AG04449 (cell line): ENCODE data around the gene ATP10A.
A peak's percentile ranks its signal among the peaks of the same experiment; 100 is the strongest.

Source experiments
- CTCF ChIA-PET: fragments of 350-600 bp; formaldehyde crosslinking; extraction: SDS; loops from one replicate; lab custom pipeline; 2021; ENCODE audit warnings: antibody characterized with exemption; lab: Yijun Ruan, JAX
- POLR2A ChIA-PET: fragments of 400-600, 350-600 bp; formaldehyde crosslinking; extraction: SDS; loops from one replicate; lab custom pipeline; 2020; ENCODE audit warnings: antibody characterized with exemption, inconsistent platforms; lab: Yijun Ruan, JAX
- DNase-seq: peaks from one replicate; pipeline ENCODE4 v3.0.0-alpha.2; 2010; ENCODE audit warnings: low read depth, low spot score
- H3K4me3 ChIP-seq: 2 replicates; pipeline ENCODE4 v1.5.1; 2011; ENCODE audit warnings: low read depth, mild to moderate bottlenecking, control low read depth, low read length
- TF ChIP-seq, protein P1 (sequence below): IDR thresholded peaks from one replicate; pipeline ENCODE4 v1.5.1; 2011; ENCODE audit warnings: mild to moderate bottlenecking, moderate library complexity, low read length, control low read depth, inconsistent platforms; ENCODE audit not compliant: insufficient read depth; ENCODE audit errors: missing control alignments

Gene ATP10A

DNA sequence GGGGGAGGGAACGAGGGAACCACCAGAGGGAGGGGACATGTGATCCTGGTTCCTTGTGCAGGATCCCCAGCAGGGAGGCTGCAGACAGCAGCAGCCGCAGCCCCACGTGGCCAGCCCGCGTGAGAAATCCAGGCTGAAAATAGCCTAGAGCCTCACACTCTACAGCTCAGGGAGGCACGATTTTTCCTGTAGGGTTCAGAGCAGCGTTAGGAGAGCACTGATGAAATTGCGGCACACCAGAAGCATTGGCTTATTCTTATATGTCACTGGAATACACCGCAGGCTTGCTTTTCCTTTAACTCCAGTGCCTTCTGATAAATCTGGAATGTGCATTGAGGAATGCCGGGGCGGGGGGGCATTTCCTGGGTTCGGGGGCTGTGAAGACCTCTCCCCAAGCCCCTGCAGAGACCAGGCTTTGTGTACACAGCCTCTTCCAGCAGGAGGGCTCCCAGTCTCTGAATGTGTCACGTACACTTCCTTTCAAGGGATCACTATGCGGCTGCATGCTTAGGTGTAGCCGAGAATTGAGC lies 193.0 kb downstream of the ATP10A start:
- POLR2A ChIA-PET: no interaction called here
- TF ChIP-seq, protein P1, sequence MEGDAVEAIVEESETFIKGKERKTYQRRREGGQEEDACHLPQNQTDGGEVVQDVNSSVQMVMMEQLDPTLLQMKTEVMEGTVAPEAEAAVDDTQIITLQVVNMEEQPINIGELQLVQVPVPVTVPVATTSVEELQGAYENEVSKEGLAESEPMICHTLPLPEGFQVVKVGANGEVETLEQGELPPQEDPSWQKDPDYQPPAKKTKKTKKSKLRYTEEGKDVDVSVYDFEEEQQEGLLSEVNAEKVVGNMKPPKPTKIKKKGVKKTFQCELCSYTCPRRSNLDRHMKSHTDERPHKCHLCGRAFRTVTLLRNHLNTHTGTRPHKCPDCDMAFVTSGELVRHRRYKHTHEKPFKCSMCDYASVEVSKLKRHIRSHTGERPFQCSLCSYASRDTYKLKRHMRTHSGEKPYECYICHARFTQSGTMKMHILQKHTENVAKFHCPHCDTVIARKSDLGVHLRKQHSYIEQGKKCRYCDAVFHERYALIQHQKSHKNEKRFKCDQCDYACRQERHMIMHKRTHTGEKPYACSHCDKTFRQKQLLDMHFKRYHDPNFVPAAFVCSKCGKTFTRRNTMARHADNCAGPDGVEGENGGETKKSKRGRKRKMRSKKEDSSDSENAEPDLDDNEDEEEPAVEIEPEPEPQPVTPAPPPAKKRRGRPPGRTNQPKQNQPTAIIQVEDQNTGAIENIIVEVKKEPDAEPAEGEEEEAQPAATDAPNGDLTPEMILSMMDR: no peak
- CTCF ChIA-PET: interaction anchor here (0.9 to 2.0 kb wide), 5 partner anchors 13 to 1195 kb away, joined by 3 to 6 read pairs (median 4); no protein-coding TSS in a partner anchor
- DNase-seq: peak; percentile 23
- H3K4me3 ChIP-seq: peak overlapping the region; percentile 45

DNA sequence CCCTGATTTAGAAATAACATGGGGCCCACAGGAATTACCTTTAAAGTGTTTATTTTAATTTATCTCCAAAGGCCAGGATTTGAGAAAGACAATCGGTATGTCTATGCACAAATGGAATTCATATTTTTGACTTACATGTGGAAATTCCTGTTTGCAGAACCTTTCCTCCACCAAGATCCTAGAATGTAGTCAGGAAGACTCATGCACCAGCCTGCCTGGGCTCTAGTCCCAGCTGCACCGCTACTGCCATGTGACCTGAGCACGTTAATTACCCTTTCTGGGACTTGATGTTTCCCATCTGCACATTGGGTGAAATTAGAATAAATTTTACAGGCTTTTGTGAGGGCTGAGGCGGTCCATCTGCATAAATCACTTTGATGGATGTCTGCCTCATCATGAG lies 194.2 kb downstream of the ATP10A start:
- DNase-seq: no peak
- H3K4me3 ChIP-seq: no peak overlapping the region
- TF ChIP-seq, protein P1: no peak
- CTCF ChIA-PET: interaction anchor here (1.2 kb wide), 1 partner anchor 13 kb away, joined by 3 read pairs; no protein-coding TSS in a partner anchor
- POLR2A ChIA-PET: no interaction called here

DNA sequence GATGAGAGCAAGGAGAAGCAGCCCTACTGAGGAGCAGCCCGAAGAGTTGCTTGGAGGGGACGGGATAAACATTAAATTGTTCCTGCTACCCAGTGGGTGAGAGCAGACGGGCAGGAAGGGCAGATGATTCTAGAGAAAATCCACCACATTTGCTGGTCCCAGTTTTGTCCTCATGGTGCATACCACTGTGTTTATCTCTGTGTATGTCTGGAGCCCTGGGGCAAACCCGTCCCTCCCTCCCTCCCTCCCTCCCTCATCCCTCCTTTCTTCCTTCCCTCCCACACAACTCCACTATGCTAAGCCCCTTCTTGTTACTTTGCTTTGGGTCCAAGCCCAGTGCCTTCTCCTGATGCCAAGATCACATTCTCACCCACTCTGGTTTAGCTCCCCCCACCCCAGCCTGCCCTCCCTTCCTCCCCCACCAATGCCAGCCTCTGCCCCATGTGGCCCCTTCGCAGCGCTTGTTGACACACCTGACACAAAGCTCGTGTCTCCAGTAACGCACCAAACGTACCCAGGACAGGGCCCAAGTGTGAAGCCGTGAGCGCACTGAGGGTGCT lies 194.8 kb downstream of the ATP10A start:
- ChIA-PET POLR2A (no interaction called here), CTCF (interaction anchor here (1.2 kb wide), 1 partner anchor 13 kb away, joined by 3 read pairs; no protein-coding TSS in a partner anchor)

DNA sequence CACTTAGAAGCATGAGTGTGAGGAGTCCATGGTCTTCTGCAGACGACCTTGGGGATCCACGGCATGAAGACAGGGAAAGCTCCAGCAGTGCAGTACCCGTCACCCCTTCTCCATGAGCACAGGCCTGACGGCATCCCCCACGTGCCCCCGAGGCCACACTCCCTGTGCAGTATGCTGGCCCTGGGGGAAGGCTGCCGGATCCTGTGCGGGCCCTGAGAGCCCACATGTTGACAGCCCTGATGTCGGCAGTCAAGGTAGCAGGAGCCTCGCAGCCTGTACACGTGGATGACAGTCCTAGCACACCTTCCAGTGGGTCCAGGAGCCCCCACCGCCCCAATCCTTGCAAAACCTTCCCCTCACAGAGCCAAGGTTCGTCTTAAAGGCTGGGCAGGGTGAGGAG lies 195.3 kb downstream of the ATP10A start:
- no peak overlapping the region for H3K4me3 ChIP-seq
- POLR2A ChIA-PET: no interaction called here
- TF ChIP-seq, protein P1: no peak
- no peak for DNase-seq
- CTCF ChIA-PET: no interaction called here

More for the DNA sequence above, 194.8 kb downstream of the ATP10A start:
- DNase-seq: no peak
- TF ChIP-seq, protein P1: no peak
- no peak overlapping the region for H3K4me3 ChIP-seq

DNA sequence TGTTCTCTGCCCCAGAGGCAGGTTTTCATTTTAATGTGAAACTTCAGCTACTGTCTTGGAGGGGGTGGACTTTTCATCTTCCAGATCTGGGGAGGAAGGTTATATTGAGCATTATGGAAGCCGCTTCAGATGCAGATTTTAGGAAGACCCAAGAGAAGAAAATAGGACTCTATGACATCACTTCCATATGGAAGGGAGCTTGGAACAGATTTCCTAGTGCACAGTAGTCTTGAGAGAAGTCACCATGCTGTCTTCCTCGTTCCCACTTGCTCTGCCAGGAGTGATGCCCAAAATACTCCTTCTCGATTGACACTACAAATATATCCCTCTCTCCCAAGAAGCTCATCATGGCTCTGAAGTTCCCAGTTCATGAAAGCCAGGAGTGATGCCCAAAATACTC lies 197.2 kb downstream of the ATP10A start:
- POLR2A ChIA-PET: no interaction called here
- CTCF ChIA-PET: interaction anchor here (1.2 kb wide), 1 partner anchor 157 kb away, joined by 3 read pairs; no protein-coding TSS in a partner anchor
- TF ChIP-seq, protein P1: no peak

DNA sequence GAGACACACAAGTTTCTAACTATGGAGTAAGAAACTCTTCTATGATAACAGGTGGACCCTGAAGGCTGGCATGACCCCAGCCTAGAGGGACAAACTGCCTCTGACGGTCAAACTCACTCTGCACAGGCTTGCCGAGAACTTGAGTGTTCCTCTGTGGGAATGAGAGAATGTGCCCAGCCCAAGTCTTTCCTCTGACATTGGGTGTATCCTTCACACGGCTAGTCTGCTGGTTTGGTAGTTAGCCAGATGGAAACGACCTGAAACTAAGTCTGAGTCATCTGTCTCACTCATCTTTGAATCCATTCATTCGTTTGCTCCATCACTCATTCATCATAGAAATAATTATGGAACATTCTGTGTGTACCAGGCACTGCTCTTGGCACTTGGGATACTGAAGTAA lies 198.4 kb downstream of the ATP10A start:
- DNase-seq: no peak
- H3K4me3 ChIP-seq: no peak overlapping the region
- POLR2A ChIA-PET: no interaction called here
- TF ChIP-seq, protein P1: no peak
- CTCF ChIA-PET: no interaction called here

More for the DNA sequence above, 197.2 kb downstream of the ATP10A start:
- DNase-seq: no peak
- H3K4me3 ChIP-seq: no peak overlapping the region
